PC-3 (cell line): ENCODE results near the gene KANK4. TPM values are rescaled to one million over a fixed set of nuclear protein-coding genes. Genes with fewer than 3 reads are reported as not detected.

Experiments
- ATAC-seq: fragments of 200-7000 bp; cut with Tn5 transposase; 2 replicates; pipeline ENCODE4 v1.9.1; 2020; ENCODE audit warnings: mild to moderate bottlenecking, moderate library complexity
- BruUV-seq: library from RNA; stranded (reverse); fragments of 400-500 nt; replicated peaks from 2 replicates; lab custom pipeline; 2021; lab: Mats Ljungman, UMichigan
- CTCF ChIA-PET: fragments of 300-600 bp; sonication (Branson Sonifier 250); formaldehyde crosslinking; loops from one replicate; lab custom pipeline; 2022; ENCODE audit warnings: antibody characterized with exemption; lab: Charles Lee
- POLR2A ChIA-PET: fragments of 300-600 bp; sonication (Branson Sonifier 250); formaldehyde crosslinking; loops from one replicate; lab custom pipeline; 2022; ENCODE audit warnings: antibody characterized with exemption; ENCODE audit not compliant: unreplicated experiment; lab: Charles Lee
- DNase-seq: peaks from one replicate; pipeline ENCODE4 v3.0.0-alpha.2; 2015
- H2AFZ ChIP-seq: fragments of 300-600 bp; sonication (generic); 2 replicates; pipeline ENCODE4 v1.6.0; 2016; ENCODE audit warnings: antibody characterized with exemption, low read length
- H3F3A ChIP-seq: fragments of 300-600 bp; sonication (generic); one replicate; pipeline ENCODE4 v1.6.0; 2017; ENCODE audit warnings: antibody characterized with exemption, low read length, control low read depth, mild to moderate bottlenecking; ENCODE audit not compliant: unreplicated experiment
- H3K27ac ChIP-seq: fragments of 300-600 bp; sonication (generic); 2 replicates; pipeline ENCODE4 v1.5.1; 2016; ENCODE audit warnings: mild to moderate bottlenecking, low read length
- H3K27me3 ChIP-seq: fragments of 300-600 bp; sonication (generic); 2 replicates; pipeline ENCODE4 v1.6.1; 2016; ENCODE audit warnings: low read length, mixed read lengths
- H3K36me3 ChIP-seq: fragments of 300-600 bp; sonication (generic); 2 replicates; pipeline ENCODE4 v1.6.1; 2016; ENCODE audit warnings: low read depth, mixed run types, low read length, mixed read lengths
- H3K4me1 ChIP-seq: fragments of 300-600 bp; sonication (generic); 2 replicates; pipeline ENCODE4 v1.5.1; 2016; ENCODE audit warnings: low read length; ENCODE audit not compliant: insufficient read depth
- H3K4me2 ChIP-seq: fragments of 300-600 bp; sonication (generic); 2 replicates; pipeline ENCODE4 v1.6.0; 2016; ENCODE audit warnings: low read length
- H3K4me3 ChIP-seq: fragments of 300-600 bp; sonication (generic); 2 replicates; pipeline ENCODE4 v1.5.1; 2016; ENCODE audit warnings: mild to moderate bottlenecking, low read length, mixed read lengths
- H3K79me2 ChIP-seq: fragments of 300-600 bp; sonication (generic); 2 replicates; pipeline ENCODE4 v1.6.1; 2017; ENCODE audit warnings: low read length, mixed read lengths
- H3K9ac ChIP-seq: fragments of 300-600 bp; sonication (generic); 2 replicates; pipeline ENCODE4 v1.6.0; 2016; ENCODE audit warnings: mild to moderate bottlenecking, low read length
- H3K9me2 ChIP-seq: fragments of 300-600 bp; sonication (generic); replicated peaks from 2 replicates; pipeline ENCODE4 v1.6.1; 2016; ENCODE audit warnings: mixed run types, low read length, mixed read lengths
- H3K9me3 ChIP-seq: fragments of 300-600 bp; sonication (generic); 2 replicates; pipeline ENCODE4 v1.6.1; 2016; ENCODE audit warnings: low read length, mixed read lengths
- H4K20me1 ChIP-seq: fragments of 300-600 bp; sonication (generic); 2 replicates; pipeline ENCODE4 v1.6.1; 2016; ENCODE audit warnings: low read length, mixed read lengths
- EZH2 ChIP-seq: fragments of 300-600 bp; sonication (generic); IDR thresholded peaks from one replicate; pipeline ENCODE4 v1.6.1; 2017; ENCODE audit warnings: antibody characterized with exemption, mild to moderate bottlenecking, low read length; ENCODE audit not compliant: unreplicated experiment
- EZH2phosphoT487 ChIP-seq: fragments of 300-600 bp; sonication (generic); IDR thresholded peaks from 2 replicates; pipeline ENCODE4 v1.6.1; 2018; ENCODE audit warnings: mild to moderate bottlenecking, antibody characterized with exemption, low read length, borderline replicate concordance
- intact Hi-C: fragments of 100-400 bp; cut with micrococcal nuclease; formaldehyde crosslinking; loops from 2 replicates; pipeline ENCODE4 v1.9.0; 2023
- total RNA-seq: library from RNA; depleted of rRNA; stranded (reverse); fragments of >200 nt; gene quantifications from 2 replicates; pipeline ENCODE4 v1.2.3, GENCODE V29; 2014
- TF ChIP-seq, protein P1 (sequence below): fragments of 300-600 bp; sonication (generic); conservative IDR thresholded peaks from 2 replicates; pipeline ENCODE4 v1.5.1; 2017; ENCODE audit warnings: antibody characterized with exemption, low read depth, mild to moderate bottlenecking, low read length

Gene KANK4
- total RNA-seq, 1 experiment from 2014 or later: not detected

DNA sequence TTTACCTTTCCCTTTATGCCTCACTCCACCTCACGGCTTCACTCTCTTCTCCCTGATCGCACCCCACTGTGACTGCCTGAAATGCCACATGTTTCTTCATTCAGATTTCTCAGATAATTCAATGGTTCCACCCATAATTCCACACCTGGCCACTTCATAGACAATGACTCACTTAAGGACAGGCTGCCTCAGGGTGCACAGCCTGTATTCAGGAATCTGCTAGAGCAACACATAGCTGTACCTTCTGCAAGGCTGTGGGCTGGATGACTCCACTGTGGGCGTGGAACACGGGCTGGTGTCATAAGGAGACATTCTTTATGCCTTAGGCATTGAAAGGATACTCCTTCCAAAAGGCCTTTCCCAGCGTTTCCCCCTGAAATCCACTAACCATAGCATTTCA, 88.5 kb downstream of the KANK4 start:
- H3K9me3 ChIP-seq: no peaks in the 10 kb centered on the region
- no TSS peak for BruUV-seq
- H4K20me1 ChIP-seq: no peaks in the 10 kb centered on the region
- no peaks in the 10 kb centered on the region for H3K27me3 ChIP-seq
- H3K9me2 ChIP-seq: no peaks in the 10 kb centered on the region
- H3K4me3 ChIP-seq: no peak overlapping the region
- H3K4me1 ChIP-seq: peaks cover 39% of the 10 kb centered on the region
- CTCF ChIA-PET: interaction anchor here (0.5 kb wide), 1 partner anchor 12 kb away, joined by 3 read pairs; no protein-coding TSS in a partner anchor
- peak overlapping the region; percentile 44 for H3K4me2 ChIP-seq
- DNase-seq (peak; percentile 97), ATAC-seq (peak; percentile 95)
- TF ChIP-seq, protein P1, sequence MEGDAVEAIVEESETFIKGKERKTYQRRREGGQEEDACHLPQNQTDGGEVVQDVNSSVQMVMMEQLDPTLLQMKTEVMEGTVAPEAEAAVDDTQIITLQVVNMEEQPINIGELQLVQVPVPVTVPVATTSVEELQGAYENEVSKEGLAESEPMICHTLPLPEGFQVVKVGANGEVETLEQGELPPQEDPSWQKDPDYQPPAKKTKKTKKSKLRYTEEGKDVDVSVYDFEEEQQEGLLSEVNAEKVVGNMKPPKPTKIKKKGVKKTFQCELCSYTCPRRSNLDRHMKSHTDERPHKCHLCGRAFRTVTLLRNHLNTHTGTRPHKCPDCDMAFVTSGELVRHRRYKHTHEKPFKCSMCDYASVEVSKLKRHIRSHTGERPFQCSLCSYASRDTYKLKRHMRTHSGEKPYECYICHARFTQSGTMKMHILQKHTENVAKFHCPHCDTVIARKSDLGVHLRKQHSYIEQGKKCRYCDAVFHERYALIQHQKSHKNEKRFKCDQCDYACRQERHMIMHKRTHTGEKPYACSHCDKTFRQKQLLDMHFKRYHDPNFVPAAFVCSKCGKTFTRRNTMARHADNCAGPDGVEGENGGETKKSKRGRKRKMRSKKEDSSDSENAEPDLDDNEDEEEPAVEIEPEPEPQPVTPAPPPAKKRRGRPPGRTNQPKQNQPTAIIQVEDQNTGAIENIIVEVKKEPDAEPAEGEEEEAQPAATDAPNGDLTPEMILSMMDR: no peak
- no peak for TF ChIP-seq EZH2
- no peak for TF ChIP-seq EZH2phosphoT487
- H2AFZ ChIP-seq: no peak overlapping the region
- POLR2A ChIA-PET: no interaction called here
- H3K36me3 ChIP-seq: no peaks in the 10 kb centered on the region
- H3K9ac ChIP-seq: no peak overlapping the region
- H3K79me2 ChIP-seq: no peaks in the 10 kb centered on the region
- H3K27ac ChIP-seq: peak overlapping the region; percentile 62
- H3F3A ChIP-seq: no peaks in the 10 kb centered on the region
- intact Hi-C loops: no loop called here

DNA sequence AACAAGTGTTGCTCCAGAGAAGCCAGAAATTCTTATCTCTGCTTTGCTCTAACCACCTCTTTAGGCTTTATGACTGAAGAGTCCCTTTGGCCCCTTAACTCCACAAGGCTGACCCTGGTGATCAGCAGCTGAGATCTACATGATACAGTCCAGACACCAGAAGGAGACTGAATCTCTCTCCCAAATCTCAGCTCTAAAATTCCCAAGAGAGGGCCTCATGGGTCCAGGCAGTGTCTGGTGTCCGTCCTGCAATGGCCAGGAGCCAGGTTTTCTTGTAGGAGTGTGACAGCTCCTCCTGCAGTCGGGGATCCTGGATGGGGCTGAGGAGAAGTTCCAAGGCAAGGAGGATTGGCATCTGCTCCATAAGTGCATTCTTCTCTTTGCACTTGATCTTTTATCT, 89.3 kb downstream of the KANK4 start:
- Histone ChIP-seq H3K79me2 (no peaks in the 10 kb centered on the region), H3K27me3 (no peaks in the 10 kb centered on the region), H3K36me3 (no peaks in the 10 kb centered on the region), H3K9me3 (no peaks in the 10 kb centered on the region), H4K20me1 (no peaks in the 10 kb centered on the region), H3K4me2 (0 out of 2 replicates have a peak overlapping the region, but pooled peaks have one; percentile 12), H2AFZ (no peak overlapping the region), H3F3A (no peaks in the 10 kb centered on the region), H3K9me2 (no peaks in the 10 kb centered on the region), H3K4me3 (no peak overlapping the region), H3K9ac (no peak overlapping the region), H3K4me1 (peaks cover 36% of the 10 kb centered on the region), H3K27ac (peak overlapping the region; percentile 49; the same call in 1 of the 2 replicates)
- intact Hi-C loops: no loop called here
- no peak for DNase-seq
- CTCF ChIA-PET: interaction anchor here (0.6 to 0.7 kb wide), 2 partner anchors 41 to 192 kb away, joined by 3 to 8 read pairs; no protein-coding TSS in a partner anchor
- TF ChIP-seq EZH2 (no peak), EZH2phosphoT487 (no peak)
- TF ChIP-seq, protein P1: no peak
- BruUV-seq: no TSS peak
- POLR2A ChIA-PET: no interaction called here
- ATAC-seq: no peak

DNA sequence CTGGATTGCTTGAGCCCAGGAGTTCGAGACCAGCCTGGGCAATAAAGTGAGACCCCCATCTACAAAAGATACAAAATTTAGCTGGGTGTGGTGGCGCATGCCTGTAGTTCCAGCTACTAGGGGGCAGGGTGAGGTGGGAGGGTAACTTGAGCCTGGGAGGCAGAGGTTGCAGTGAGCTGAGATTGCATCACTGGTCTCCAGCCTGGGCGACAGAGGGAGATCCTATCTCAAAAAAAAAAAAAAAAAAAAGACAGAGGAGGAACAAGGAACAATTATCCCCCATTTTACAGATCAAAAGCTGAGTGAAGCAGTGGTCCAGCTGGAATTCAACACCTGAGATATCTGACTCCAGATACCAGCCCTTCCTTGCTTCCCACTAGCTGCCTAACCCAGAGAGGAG, 89.8 kb downstream of the KANK4 start:
- Histone ChIP-seq H3K4me1 (peaks cover 31% of the 10 kb centered on the region), H3K4me3 (no peak overlapping the region), H3K9me3 (no peaks in the 10 kb centered on the region), H3K79me2 (no peaks in the 10 kb centered on the region), H3K9ac (no peak overlapping the region), H2AFZ (no peak overlapping the region), H3F3A (no peaks in the 10 kb centered on the region), H3K9me2 (no peaks in the 10 kb centered on the region), H3K36me3 (no peaks in the 10 kb centered on the region), H3K27ac (no peak overlapping the region), H4K20me1 (no peaks in the 10 kb centered on the region), H3K4me2 (0 out of 2 replicates have a peak overlapping the region, but pooled peaks have one; percentile 12), H3K27me3 (no peaks in the 10 kb centered on the region)
- ATAC-seq (no peak), DNase-seq (no peak)
- no TSS peak for BruUV-seq
- intact Hi-C loops: no loop called here
- TF ChIP-seq EZH2phosphoT487 (no peak), EZH2 (no peak)
- TF ChIP-seq, protein P1: no peak
- ChIA-PET CTCF (interaction anchor here (0.6 to 0.7 kb wide), 2 partner anchors 41 to 191 kb away, joined by 3 to 8 read pairs; no protein-coding TSS in a partner anchor), POLR2A (no interaction called here)
